ENCODE measurements around the gene CDC42BPB. TPM values are rescaled to one million over a fixed set of nuclear protein-coding genes. Genes with fewer than 3 reads are reported as not detected.

The CDC42BPB gene
- total RNA-seq, 1 donor from 2014 or later: 55.0 TPM

DNA sequence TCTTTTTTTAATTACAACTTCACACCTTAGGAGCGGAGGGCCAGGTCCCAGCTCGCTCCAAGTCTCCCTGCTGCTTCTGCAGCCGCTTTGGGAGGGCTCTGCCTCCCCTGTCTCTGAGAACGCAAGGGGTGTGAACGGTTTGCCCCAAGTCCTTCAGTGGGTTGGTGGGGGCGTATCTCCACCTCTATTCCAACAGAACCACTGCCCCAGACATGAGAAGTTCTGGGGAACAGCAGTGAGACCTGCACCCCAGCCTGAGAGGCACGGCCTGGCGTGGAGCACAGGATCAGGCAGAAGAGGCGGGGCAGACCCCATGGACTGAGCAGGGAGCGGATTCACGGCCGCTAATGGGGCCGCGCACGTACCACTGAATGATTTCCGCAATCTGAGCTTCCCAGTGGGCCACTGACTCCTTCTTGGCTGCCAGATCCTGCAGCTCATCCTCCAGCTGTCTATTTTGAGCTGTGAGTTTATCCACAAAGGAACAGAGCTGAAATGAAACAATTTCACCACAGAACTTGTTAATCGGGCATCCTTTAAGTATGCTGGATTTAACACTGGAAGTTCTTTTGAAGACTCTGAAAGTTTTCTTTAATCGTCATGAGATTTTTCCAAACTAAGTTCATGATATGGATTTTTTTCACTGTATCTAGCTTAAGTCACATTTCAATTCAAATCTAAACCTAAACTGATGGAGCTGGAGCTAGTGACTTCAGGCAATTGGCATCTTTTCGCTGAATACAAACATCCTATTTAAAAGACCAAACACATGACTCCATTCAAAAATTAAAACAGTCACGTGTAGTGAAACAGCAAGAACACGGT lies 90.5 kb downstream of the CDC42BPB start:
- no peak overlapping the region for H3K4me3 ChIP-seq (ENCODE audit: low read depth, low read length)
- peaks cover 51% of the 10 kb centered on the region for H3K36me3 ChIP-seq (ENCODE audit: control insufficient read depth, insufficient read depth, low read length)
- DNase-seq (ENCODE audit: low read depth): no peak
- no peaks in the 10 kb centered on the region for H3K27me3 ChIP-seq (ENCODE audit: control insufficient read depth, insufficient read depth, low read length)
- TF ChIP-seq, protein P1, sequence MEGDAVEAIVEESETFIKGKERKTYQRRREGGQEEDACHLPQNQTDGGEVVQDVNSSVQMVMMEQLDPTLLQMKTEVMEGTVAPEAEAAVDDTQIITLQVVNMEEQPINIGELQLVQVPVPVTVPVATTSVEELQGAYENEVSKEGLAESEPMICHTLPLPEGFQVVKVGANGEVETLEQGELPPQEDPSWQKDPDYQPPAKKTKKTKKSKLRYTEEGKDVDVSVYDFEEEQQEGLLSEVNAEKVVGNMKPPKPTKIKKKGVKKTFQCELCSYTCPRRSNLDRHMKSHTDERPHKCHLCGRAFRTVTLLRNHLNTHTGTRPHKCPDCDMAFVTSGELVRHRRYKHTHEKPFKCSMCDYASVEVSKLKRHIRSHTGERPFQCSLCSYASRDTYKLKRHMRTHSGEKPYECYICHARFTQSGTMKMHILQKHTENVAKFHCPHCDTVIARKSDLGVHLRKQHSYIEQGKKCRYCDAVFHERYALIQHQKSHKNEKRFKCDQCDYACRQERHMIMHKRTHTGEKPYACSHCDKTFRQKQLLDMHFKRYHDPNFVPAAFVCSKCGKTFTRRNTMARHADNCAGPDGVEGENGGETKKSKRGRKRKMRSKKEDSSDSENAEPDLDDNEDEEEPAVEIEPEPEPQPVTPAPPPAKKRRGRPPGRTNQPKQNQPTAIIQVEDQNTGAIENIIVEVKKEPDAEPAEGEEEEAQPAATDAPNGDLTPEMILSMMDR (IDR thresholded peaks at IDR 0.05; ENCODE audit: insufficient read depth, low read length, severe bottlenecking): no peak
- FAIRE-seq: no peak

DNA sequence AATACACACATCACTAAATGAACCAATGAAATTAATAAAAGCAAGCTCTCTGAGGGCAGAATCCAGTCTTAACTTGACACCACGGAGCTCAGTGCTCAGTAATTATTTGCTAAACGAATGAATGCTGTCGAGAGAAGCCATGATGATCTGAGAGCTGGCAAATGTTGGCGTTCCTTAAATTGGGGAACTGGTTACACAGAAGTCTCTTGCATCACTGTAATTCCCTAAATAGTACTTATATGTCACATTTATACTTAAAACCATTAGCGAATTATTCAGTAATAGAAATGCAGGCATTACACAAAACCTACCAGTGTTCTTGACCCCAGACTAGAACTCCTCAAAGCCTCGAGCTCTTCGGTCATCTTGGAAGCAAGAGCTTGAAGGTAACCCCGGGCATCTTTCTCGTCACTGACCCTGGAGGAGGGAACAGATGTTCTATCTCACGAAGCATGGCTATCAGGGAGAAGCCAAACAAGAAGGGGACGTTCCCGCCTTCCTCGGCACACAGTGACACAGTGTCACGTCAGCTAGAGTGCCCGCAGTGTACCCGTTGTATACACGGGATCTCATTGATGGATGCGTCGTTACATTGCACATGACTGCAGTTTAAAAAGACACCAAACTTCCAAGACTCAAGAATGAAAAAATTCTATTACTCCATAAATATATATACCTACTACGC lies 91.2 kb downstream of the CDC42BPB start:
- DNase-seq (ENCODE audit: low read depth): no peak
- FAIRE-seq: no peak
- H3K4me3 ChIP-seq (ENCODE audit: low read depth, low read length): no peak overlapping the region
- no peaks in the 10 kb centered on the region for H3K27me3 ChIP-seq (ENCODE audit: control insufficient read depth, insufficient read depth, low read length)
- H3K36me3 ChIP-seq (ENCODE audit: control insufficient read depth, insufficient read depth, low read length): peaks cover 45% of the 10 kb centered on the region
- TF ChIP-seq, protein P1 (IDR thresholded peaks at IDR 0.05; ENCODE audit: insufficient read depth, low read length, severe bottlenecking): no peak

DNA sequence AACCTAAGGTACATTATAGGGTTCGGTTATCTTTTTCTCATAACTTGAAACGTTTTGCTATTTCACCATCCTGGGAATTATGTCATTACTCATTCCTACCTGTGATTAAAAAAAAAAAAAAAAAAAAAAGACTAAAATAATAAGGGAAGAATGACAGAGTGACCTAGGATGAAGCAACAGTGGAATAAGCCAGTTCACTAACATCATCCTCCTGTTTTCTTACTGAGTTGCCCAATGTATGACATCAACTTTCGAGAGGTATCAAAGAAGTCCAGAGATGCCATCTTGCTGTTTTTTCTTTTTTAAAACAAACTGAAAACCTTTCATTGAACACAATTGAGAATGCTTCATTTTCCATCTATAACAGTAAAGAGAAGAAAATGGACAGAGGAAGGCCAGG lies 92.1 kb downstream of the CDC42BPB start:
- peaks cover 43% of the 10 kb centered on the region for H3K36me3 ChIP-seq (ENCODE audit: control insufficient read depth, insufficient read depth, low read length)
- DNase-seq (ENCODE audit: low read depth): no peak
- no peak for FAIRE-seq
- H3K4me3 ChIP-seq (ENCODE audit: low read depth, low read length): no peak overlapping the region
- no peaks in the 10 kb centered on the region for H3K27me3 ChIP-seq (ENCODE audit: control insufficient read depth, insufficient read depth, low read length)
- TF ChIP-seq, protein P1 (IDR thresholded peaks at IDR 0.05; ENCODE audit: insufficient read depth, low read length, severe bottlenecking): no peak

DNA sequence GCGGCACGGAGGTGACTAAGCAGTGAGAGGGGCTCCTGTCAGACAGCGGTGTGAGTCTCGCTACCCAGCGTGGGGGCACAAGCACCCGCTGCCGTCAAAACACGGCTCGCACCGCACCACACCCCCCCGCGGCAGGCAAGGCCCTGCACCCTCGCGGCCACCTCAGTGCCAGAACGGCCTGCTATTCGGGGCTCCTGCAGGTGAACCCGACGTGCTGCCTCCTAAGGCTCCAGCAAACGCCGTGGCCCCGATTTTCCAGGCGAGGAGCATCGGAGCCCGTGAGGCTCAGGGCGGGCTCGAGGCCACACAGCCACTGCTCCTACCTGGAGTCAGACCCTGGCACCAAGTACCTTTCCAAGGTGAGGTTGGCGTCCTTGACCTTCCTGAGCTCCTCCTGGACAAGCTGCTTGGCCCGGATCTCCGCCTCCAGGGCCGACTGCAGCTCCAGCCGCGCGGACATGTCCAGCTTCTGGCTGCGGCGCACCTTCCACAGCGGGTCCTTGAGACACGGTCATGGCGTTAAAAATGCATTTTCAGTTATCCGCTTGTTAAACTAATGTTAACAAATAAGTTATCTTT lies 93.1 kb downstream of the CDC42BPB start:
- no peak for FAIRE-seq

DNA sequence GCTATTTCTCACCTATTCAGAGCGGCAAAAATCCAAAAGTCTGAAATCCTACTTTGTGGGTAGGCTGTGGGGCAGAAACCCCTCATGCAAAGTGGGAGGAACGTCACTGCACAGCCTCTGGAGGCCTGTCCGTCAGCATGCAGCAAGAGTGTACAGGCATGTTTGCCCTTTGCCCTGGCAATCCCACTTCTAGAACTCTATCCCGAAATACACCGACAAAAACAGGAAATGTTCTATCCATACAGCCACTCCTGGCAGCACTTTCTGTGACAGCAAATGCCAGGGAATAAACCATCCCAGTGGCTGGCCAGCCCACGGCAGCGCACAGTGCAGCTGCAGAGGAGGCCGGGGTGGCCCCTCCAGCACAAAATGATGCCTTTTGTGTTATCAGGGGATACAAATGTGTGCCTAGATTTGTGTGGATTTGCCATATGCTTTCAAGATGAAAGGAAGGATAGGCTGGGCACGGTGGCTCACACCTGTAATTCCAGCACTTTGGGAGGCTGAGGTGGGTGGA lies 95.2 kb downstream of the CDC42BPB start:
- H3K27me3 ChIP-seq (ENCODE audit: control insufficient read depth, insufficient read depth, low read length): no peaks in the 10 kb centered on the region
- no peak overlapping the region for H3K4me3 ChIP-seq (ENCODE audit: low read depth, low read length)
- H3K36me3 ChIP-seq (ENCODE audit: control insufficient read depth, insufficient read depth, low read length): peaks cover 33% of the 10 kb centered on the region
- DNase-seq (ENCODE audit: low read depth) (no peak), FAIRE-seq (no peak)
- TF ChIP-seq, protein P1 (IDR thresholded peaks at IDR 0.05; ENCODE audit: insufficient read depth, low read length, severe bottlenecking): no peak

More for the DNA sequence above, 93.1 kb downstream of the CDC42BPB start:
- DNase-seq (ENCODE audit: low read depth): no peak
- Histone ChIP-seq H3K27me3 (ENCODE audit: control insufficient read depth, insufficient read depth, low read length) (no peaks in the 10 kb centered on the region), H3K4me3 (ENCODE audit: low read depth, low read length) (no peak overlapping the region), H3K36me3 (ENCODE audit: control insufficient read depth, insufficient read depth, low read length) (peaks cover 38% of the 10 kb centered on the region)
- TF ChIP-seq, protein P1 (IDR thresholded peaks at IDR 0.05; ENCODE audit: insufficient read depth, low read length, severe bottlenecking): no peak

Data from bronchial epithelial cell (primary cell).